Psoas muscle (tissue), 8 donors: Measurements from ENCODE around the gene TPCN2. TPM values are rescaled to one million over a fixed set of nuclear protein-coding genes. Genes with fewer than 3 reads are reported as not detected.

Source experiments
- ATAC-seq, 4 donors: fragments of 200-7000 bp; cut with Tn5 transposase; one replicate each; pipeline ENCODE4 v1.9.1; 2020; ENCODE audit warnings: moderate library complexity in 3 of 4, mild to moderate bottlenecking in 2 of 4
- DNase-seq, 2 donors: peaks; one replicate each; pipeline ENCODE4 v3.0.0-alpha.2; 2020
- H3K27ac ChIP-seq: fragments of 200-600 bp; one replicate; pipeline ENCODE4 v1.8.0; 2022
- H3K27me3 ChIP-seq, 3 donors: fragments of 200-600 bp in 1 of 3; one replicate each; pipeline versions ENCODE4 v1.6.1 to v1.8.0; 2013 to 2022; ENCODE audit warnings: low read length in 2 of 3, mild to moderate bottlenecking in 2 of 3, moderate library complexity in 1 of 3; ENCODE audit not compliant: insufficient read depth in 3 of 3
- H3K36me3 ChIP-seq, 2 donors: fragments of 200-600 bp in 1 of 2; one replicate each; pipeline versions ENCODE4 v1.6.1 to v1.8.0; 2013 to 2022; ENCODE audit warnings: low read depth in 1 of 2, mild to moderate bottlenecking in 1 of 2, moderate library complexity in 1 of 2; ENCODE audit not compliant: insufficient read depth in 1 of 2
- H3K4me1 ChIP-seq: fragments of 200-600 bp; one replicate; pipeline ENCODE4 v1.8.0; 2022
- H3K4me3 ChIP-seq: fragments of 200-600 bp; one replicate; pipeline ENCODE4 v1.8.0; 2022; ENCODE audit warnings: mild to moderate bottlenecking
- H3K9me3 ChIP-seq: fragments of 200-600 bp; one replicate; pipeline ENCODE4 v1.8.0; 2022
- CTCF ChIP-seq: fragments of 200-600 bp; IDR thresholded peaks from one replicate; pipeline ENCODE4 v1.8.0; 2022; ENCODE audit warnings: antibody characterized with exemption
- WGBS, 3 donors: extraction: QIAGEN DNeasy Blood & Tissue Kit; methylation state at CpG; one replicate each; pipeline versions ENCODE4 v1.1.6 to v1.1.7; 2013; 5-methylcytosine and 5-hydroxymethylcytosine counted together
- intact Hi-C, 2 donors: fragments of 100-400 bp; cut with DNase I; formaldehyde crosslinking; loops; one replicate each; pipeline versions ENCODE4 v1.11.0 to v1.14.2; 2022
- polyA plus RNA-seq, 3 donors: library from polyadenylated mRNA; stranded (reverse); fragments of 200-250 nt; gene quantifications; one replicate each; pipeline ENCODE4 v1.2.3, GENCODE V29; 2013
- total RNA-seq, 4 donors: library from RNA; stranded (reverse); fragmentation: NEBNext Ultra II Directional in 2 of 4; extraction: Animal tissue kit (Norgen Biotek cat#: 25700) in 2 of 4; gene quantifications; one replicate each; pipeline versions ENCODE4 v1.2.1 to v1.2.4, GENCODE V29; 2021 to 2023
- donor health status: healthy with polysubstance abuse.
- donor health status: DM: no; HTN: no; CAD: no; lungs with moderate emphysema.
- donor health status: Bipolar disorder and iron deficiency.
- donor health status: healthy.
- donor health status: DM: yes; HTN: yes; CAD: no.
- donor health status: DM: no; HTN: no; CAD: no.
- donor health status: DM: no; HTN: no; CAD: no.
- donor health status: DM: yes; HTN: yes; CAD: no.

TPCN2 gene
- total and polyA plus RNA-seq, 7 donors: 2.2 to 6.0 (median 3.5) TPM

GRCh38 chr11:69063652-69064260, 15.0 kb downstream of the TPCN2 start:
- Histone ChIP-seq H3K4me1 (no peaks in the 10 kb centered on the region), H3K27ac (no peak overlapping the region)

GRCh38 chr11:69064394-69064957, 15.7 kb downstream of the TPCN2 start:
- no peak for TF ChIP-seq CTCF
- ATAC-seq (no peak), DNase-seq (no peak)
- Histone ChIP-seq H3K27ac (no peak overlapping the region), H3K9me3 (no peaks in the 10 kb centered on the region), H3K36me3 (peaks cover 0 to 22% of the 10 kb centered on the region in 2 donors), H3K4me3 (no peak overlapping the region), H3K4me1 (no peaks in the 10 kb centered on the region), H3K27me3 (no peaks in the 10 kb centered on the region)
- 88 to 91% (median 88%) methylated on average over 16 of the region's 16 CpGs for WGBS, 3 donors
- intact Hi-C loops: no loop called here

More at GRCh38 chr11:69063652-69064260, 15.0 kb downstream of the TPCN2 start:
- TF ChIP-seq CTCF: no peak
- Histone ChIP-seq H3K4me3 (no peak overlapping the region), H3K9me3 (no peaks in the 10 kb centered on the region), H3K27me3 (no peaks in the 10 kb centered on the region), H3K36me3 (peaks cover 0 to 29% of the 10 kb centered on the region in 2 donors)
- intact Hi-C loops: no loop called here
- ATAC-seq (peak in 1 of 4 donors; percentile 22), DNase-seq (peak in 1 of 2 donors; percentile 25)
- 83 to 86% (median 84%) methylated on average over 13 to 14 of the region's 14 CpGs for WGBS, 3 donors

GRCh38 chr11:69065147-69065710, 16.5 kb downstream of the TPCN2 start:
- H3K27ac ChIP-seq: no peak overlapping the region
- peaks cover 0 to 20% of the 10 kb centered on the region in 2 donors for H3K36me3 ChIP-seq
- intact Hi-C loops: no loop called here

More at GRCh38 chr11:69065147-69065710, 16.5 kb downstream of the TPCN2 start:
- ATAC-seq: no peak
- WGBS, 3 donors: 77 to 83% (median 79%) methylated on average over 19 of the region's 19 CpGs
- DNase-seq: no peak
- Histone ChIP-seq H3K9me3 (no peaks in the 10 kb centered on the region), H3K4me3 (no peak overlapping the region), H3K4me1 (no peaks in the 10 kb centered on the region), H3K27me3 (no peaks in the 10 kb centered on the region)
- no peak for TF ChIP-seq CTCF
